IMR-90 (cell line): Measurements from ENCODE around the gene PDX1. TPM values are rescaled to one million over a fixed set of nuclear protein-coding genes. Genes with fewer than 3 reads are reported as not detected.

Experiments used
- ATAC-seq: fragments of 200-7000 bp; cut with Tn5 transposase; 2 replicates; pipeline ENCODE4 v1.9.1; 2020; ENCODE audit warnings: low read depth, mild to moderate bottlenecking, moderate library complexity
- BruUV-seq: library from RNA; stranded (reverse); fragments of 400-500 nt; replicated peaks from 2 replicates; lab custom pipeline; 2021; lab: Mats Ljungman, UMichigan
- CTCF ChIA-PET: fragments of 300-600 bp; formaldehyde crosslinking; extraction: SDS; loops from one replicate; lab custom pipeline; 2021; ENCODE audit warnings: antibody characterized with exemption; lab: Yijun Ruan, JAX
- POLR2A ChIA-PET: fragments of 300-600 bp; sonication (Branson Sonifier 250); formaldehyde crosslinking; loops from one replicate; lab custom pipeline; 2022; ENCODE audit warnings: antibody characterized with exemption; ENCODE audit not compliant: unreplicated experiment; lab: Charles Lee
- DNase-seq: peaks from one replicate; pipeline ENCODE4 v3.0.0; 2013
- H2AFZ ChIP-seq: replicated peaks from 2 replicates; pipeline ENCODE3; 2013; ENCODE audit warnings: low read length, mild to moderate bottlenecking; ENCODE audit not compliant: poor library complexity
- H2AK5ac ChIP-seq: 2 replicates; pipeline ENCODE4 v1.6.1; 2013; ENCODE audit warnings: low read depth, low read length, inconsistent platforms
- H2AK9ac ChIP-seq: replicated peaks from 2 replicates; pipeline ENCODE3; 2013; ENCODE audit warnings: mild to moderate bottlenecking, low read depth, low read length, moderate library complexity; ENCODE audit not compliant: poor library complexity
- H2BK120ac ChIP-seq: 2 replicates; pipeline ENCODE4 v1.6.1; 2013; ENCODE audit warnings: low read depth, low read length, inconsistent platforms
- H2BK15ac ChIP-seq: 3 replicates; pipeline ENCODE4 v1.6.1; 2013; ENCODE audit warnings: low read depth, low read length, inconsistent platforms
- H2BK20ac ChIP-seq: 2 replicates; pipeline ENCODE4 v1.6.1; 2013; ENCODE audit warnings: low read depth, mild to moderate bottlenecking, inconsistent platforms, low read length, moderate library complexity
- H2BK5ac ChIP-seq: 2 replicates; pipeline ENCODE4 v1.6.1; 2013; ENCODE audit warnings: mild to moderate bottlenecking, low read depth, low read length, inconsistent platforms; ENCODE audit not compliant: poor library complexity, severe bottlenecking
- H3K14ac ChIP-seq: replicated peaks from 2 replicates; pipeline ENCODE4 v1.6.1; 2013; ENCODE audit warnings: low read depth, low read length, inconsistent platforms
- H3K18ac ChIP-seq: 2 replicates; pipeline ENCODE4 v1.6.1; 2013; ENCODE audit warnings: low read depth, low read length, control low read depth
- H3K23ac ChIP-seq: 2 replicates; pipeline ENCODE4 v1.6.1; 2013; ENCODE audit warnings: low read depth, low read length, inconsistent platforms
- H3K27ac ChIP-seq: 2 replicates; pipeline ENCODE4 v1.5.1; 2013; ENCODE audit warnings: mild to moderate bottlenecking, control low read depth, low read length; ENCODE audit not compliant: insufficient read depth
- H3K27me3 ChIP-seq: 2 replicates; pipeline ENCODE4 v1.6.1; 2013; ENCODE audit warnings: low read length; ENCODE audit not compliant: control insufficient read depth, insufficient read depth
- H3K36me3 ChIP-seq: 2 replicates; pipeline ENCODE4 v1.6.1; 2013; ENCODE audit warnings: low read length, mixed read lengths; ENCODE audit not compliant: control insufficient read depth, insufficient read depth
- H3K4ac ChIP-seq: 2 replicates; pipeline ENCODE4 v1.6.1; 2013; ENCODE audit warnings: low read depth, low read length, inconsistent platforms
- H3K4me1 ChIP-seq: 2 replicates; pipeline ENCODE4 v1.6.1; 2013; ENCODE audit warnings: low read length, mixed read lengths; ENCODE audit not compliant: control insufficient read depth, insufficient read depth
- H3K4me2 ChIP-seq: 2 replicates; pipeline ENCODE4 v1.6.1; 2013; ENCODE audit warnings: low read depth, mild to moderate bottlenecking, control low read depth, low read length, moderate library complexity
- H3K4me3 ChIP-seq: 2 replicates; pipeline ENCODE4 v1.5.1; 2013; ENCODE audit warnings: low read depth, mild to moderate bottlenecking, control low read depth, low read length, moderate library complexity; ENCODE audit not compliant: insufficient read depth
- H3K56ac ChIP-seq: 2 replicates; pipeline ENCODE4 v1.6.1; 2013; ENCODE audit warnings: low read length, inconsistent platforms; ENCODE audit not compliant: insufficient read depth; ENCODE audit errors: extremely low read depth
- H3K79me1 ChIP-seq, 2 experiments: 2 replicates each; pipeline ENCODE4 v1.6.1; 2013; ENCODE audit warnings: low read length in 2 of 2, inconsistent platforms in 1 of 2, low read depth in 1 of 2
- H3K9ac ChIP-seq: 2 replicates; pipeline ENCODE4 v1.6.1; 2013; ENCODE audit warnings: low read depth, low read length, control low read depth
- H3K9me1 ChIP-seq: 2 replicates; pipeline ENCODE4 v1.6.1; 2013; ENCODE audit warnings: low read length, inconsistent platforms; ENCODE audit not compliant: insufficient read depth
- H3K9me3 ChIP-seq: 2 replicates; pipeline ENCODE4 v1.6.1; 2013; ENCODE audit warnings: low read length; ENCODE audit not compliant: control insufficient read depth, insufficient read depth
- H4K20me1 ChIP-seq: 2 replicates; pipeline ENCODE4 v1.6.1; 2013; ENCODE audit warnings: low read length, inconsistent platforms; ENCODE audit not compliant: insufficient read depth
- H4K5ac ChIP-seq: 2 replicates; pipeline ENCODE4 v1.6.1; 2013; ENCODE audit warnings: mild to moderate bottlenecking, low read depth, low read length, control low read depth
- H4K8ac ChIP-seq, 2 experiments: 2 replicates each; pipeline ENCODE4 v1.6.1; 2013; ENCODE audit warnings: low read depth in 2 of 2, low read length in 2 of 2, control low read depth in 1 of 2, inconsistent platforms in 1 of 2
- H4K91ac ChIP-seq: 2 replicates; pipeline ENCODE4 v1.6.1; 2013; ENCODE audit warnings: low read depth, low read length, inconsistent platforms; ENCODE audit not compliant: insufficient read depth
- BHLHE40 ChIP-seq: fragments of 150-350 bp; IDR thresholded peaks from 2 replicates; pipeline ENCODE4 v1.6.1; 2016; ENCODE audit warnings: mild to moderate bottlenecking, low read depth, low read length
- CHD1 ChIP-seq: IDR thresholded peaks from 2 replicates; pipeline ENCODE4 v1.6.1; 2012; ENCODE audit warnings: low read depth, low read length, improper control_type of control experiment
- CTCF ChIP-seq: conservative IDR thresholded peaks from 2 replicates; pipeline ENCODE4 v1.5.1; 2012; ENCODE audit warnings: mild to moderate bottlenecking, low read depth, low read length, improper control_type of control experiment
- MAFK ChIP-seq: IDR thresholded peaks from 2 replicates; pipeline ENCODE4 v1.6.1; 2012; ENCODE audit warnings: low read depth, low read length, improper control_type of control experiment
- MAZ ChIP-seq: IDR thresholded peaks from 2 replicates; pipeline ENCODE4 v1.6.1; 2012; ENCODE audit warnings: low read depth, mild to moderate bottlenecking, low read length, improper control_type of control experiment, moderate library complexity, borderline replicate concordance
- NFE2L2 ChIP-seq: fragments of 150-350 bp; IDR thresholded peaks from 2 replicates; pipeline ENCODE4 v1.6.1; 2016; ENCODE audit warnings: low read depth, mild to moderate bottlenecking, low read length
- WGBS, 2 experiments: methylation state at CpG; one replicate each; pipeline versions ENCODE4 v1.1.5 to v1.1.7; 2013; ENCODE audit warnings: missing lambda C conversion rate in 2 of 2; ENCODE audit not compliant: insufficient read length in 1 of 2; ENCODE audit errors: extremely low coverage in 2 of 2; 5-methylcytosine and 5-hydroxymethylcytosine counted together
- dilution Hi-C: fragments of 300-500 bp; cut with HindIII; formaldehyde crosslinking; loops from one replicate; pipeline ENCODE4 v1.14.3; 2018; ENCODE audit warnings: low sequenced_read_pairs; ENCODE audit not compliant: unreplicated experiment
- in situ Hi-C: fragments of 300-500 bp; cut with MboI; formaldehyde crosslinking; loops from 3 replicates; pipeline ENCODE4 v1.14.3; 2019; ENCODE audit warnings: low sequenced_read_pairs, inconsistent platforms, mixed read lengths
- intact Hi-C: fragments of 100-400 bp; cut with micrococcal nuclease; formaldehyde crosslinking; loops from 2 replicates; pipeline ENCODE4 v1.10.0; 2022
- polyA plus RNA-seq, 3 experiments: library from polyadenylated mRNA; depleted of rRNA; stranded (reverse); fragments of >200 nt; gene quantifications; 2 replicates each; pipeline ENCODE4 v1.2.3, GENCODE V29; 2012; ENCODE audit warnings: low replicate concordance in 1 of 3
- total RNA-seq: library from RNA; depleted of rRNA; stranded (reverse); fragments of >200 nt; gene quantifications from 2 replicates; pipeline ENCODE4 v1.2.3, GENCODE V29; 2012

Gene PDX1
- total and polyA plus RNA-seq, 2 of the 4 experiments (the other 2 are of a cell fraction) = not detected

DNA sequence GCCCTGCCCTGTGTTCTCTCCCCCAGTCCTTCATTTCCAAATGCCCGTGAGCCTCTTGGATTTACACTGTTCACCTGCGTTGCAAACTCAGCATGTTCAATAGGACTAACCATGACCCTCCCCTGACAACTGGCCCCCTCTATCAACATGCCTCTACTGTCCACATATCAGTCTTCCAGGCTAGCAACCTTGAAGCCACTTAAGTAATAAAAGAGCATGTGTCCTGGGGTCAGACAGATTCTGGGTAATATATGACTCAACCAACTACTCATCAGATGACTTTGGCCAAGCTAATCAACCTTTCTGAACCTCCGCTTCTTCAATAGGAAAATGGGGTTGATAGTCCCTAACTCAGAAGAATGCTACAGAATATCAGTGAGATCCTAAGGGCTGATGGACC, 15.1 kb upstream of the PDX1 start:
- Histone ChIP-seq H3K4me3 (no peak overlapping the region), H3K9me1 (peaks cover 3% of the 10 kb centered on the region; the same call in 1 of the 2 replicates), H4K20me1 (no peaks in the 10 kb centered on the region), H3K23ac (no peak overlapping the region), H3K4me1 (no peaks in the 10 kb centered on the region), H3K14ac (no peak overlapping the region), H3K27me3 (peaks cover 20% of the 10 kb centered on the region), H2BK15ac (no peak overlapping the region), H2BK120ac (no peak overlapping the region), H3K56ac (no peak overlapping the region), H3K18ac (no peak overlapping the region), H3K4ac (no peak overlapping the region), H4K8ac (no peak overlapping the region), H2AK5ac (no peak overlapping the region), H4K5ac (no peak overlapping the region), H2AFZ (no peak overlapping the region), H2BK20ac (no peak overlapping the region), H3K4me2 (no peak overlapping the region), H3K9ac (no peak overlapping the region), H3K36me3 (no peaks in the 10 kb centered on the region), H3K79me1 (no peaks in the 10 kb centered on the region), H2BK5ac (no peak overlapping the region), H3K9me3 (no peaks in the 10 kb centered on the region), H3K27ac (no peak overlapping the region), H4K91ac (no peak overlapping the region), H2AK9ac (no peak overlapping the region)
- TF ChIP-seq CTCF (no peak), CHD1 (no peak), MAZ (no peak), BHLHE40 (no peak), NFE2L2 (no peak), MAFK (no peak)
- intact Hi-C loops = no loop called here
- DNase-seq (no peak), ATAC-seq (no peak)
- ChIA-PET CTCF (no interaction called here), POLR2A (no interaction called here)
- BruUV-seq = no TSS peak
- in situ Hi-C loops = no loop called here
- WGBS, 2 experiments = 25% methylated on average over 2 of the region's 3 CpGs; no CpG with 5 or more reads in 1 of the 2 experiments
- dilution Hi-C loops = no loop called here
